ENCODE data around the gene ANKS4B. TPM values are rescaled to one million over a fixed set of nuclear protein-coding genes. Genes with fewer than 3 reads are reported as not detected.

Gene ANKS4B
- total RNA-seq, 4 donors from 2014 or later, result not detected

DNA sequence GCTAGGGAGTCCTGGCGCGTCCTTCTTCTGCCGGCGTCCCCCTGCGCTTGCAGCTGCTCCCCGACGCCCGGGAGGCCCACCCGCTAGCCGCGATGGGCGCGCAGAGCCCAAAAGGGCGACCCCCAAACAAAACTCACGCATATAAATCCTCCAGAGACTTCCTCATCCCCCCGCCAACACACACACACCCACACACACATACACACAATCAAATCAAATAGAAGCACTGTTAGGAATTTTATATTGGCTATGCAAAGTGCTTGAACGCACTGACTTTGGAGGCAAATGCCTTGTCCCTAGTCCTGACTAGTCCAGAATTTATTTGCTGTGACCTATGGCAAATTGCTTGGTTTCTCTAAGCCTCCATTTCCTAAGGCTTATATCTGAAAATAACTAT is 68.4 kb downstream of the ANKS4B start:
- H3K4me1 ChIP-seq, result peaks cover 0 to 24% (median 15%) of the 10 kb centered on the region in 4 donors
- H3K4me3 ChIP-seq, result peak overlapping the region; percentile 64 to 72 (median 68)
- H3K9me3 ChIP-seq, result no peaks in the 10 kb centered on the region
- TF ChIP-seq EP300 (IDR thresholded peaks at IDR 0.05), result no peak
- intact Hi-C loops (cut with DNase I), result loop anchor here (2.0 to 5.0 kb wide), 3 partner anchors 113 to 250 kb away; no protein-coding TSS in a partner anchor
- DNase-seq (ENCODE audit: extremely low spot score), result no peak
- no peaks in the 10 kb centered on the region for H3K36me3 ChIP-seq
- 6% methylated on average over 3 of the region's 17 CpGs for WGBS
- no peaks in the 10 kb centered on the region for H3K27me3 ChIP-seq
- H3K27ac ChIP-seq (replicated peaks in 1 of 4), result peak overlapping the region; percentile 74 to 87 (median 82)

DNA sequence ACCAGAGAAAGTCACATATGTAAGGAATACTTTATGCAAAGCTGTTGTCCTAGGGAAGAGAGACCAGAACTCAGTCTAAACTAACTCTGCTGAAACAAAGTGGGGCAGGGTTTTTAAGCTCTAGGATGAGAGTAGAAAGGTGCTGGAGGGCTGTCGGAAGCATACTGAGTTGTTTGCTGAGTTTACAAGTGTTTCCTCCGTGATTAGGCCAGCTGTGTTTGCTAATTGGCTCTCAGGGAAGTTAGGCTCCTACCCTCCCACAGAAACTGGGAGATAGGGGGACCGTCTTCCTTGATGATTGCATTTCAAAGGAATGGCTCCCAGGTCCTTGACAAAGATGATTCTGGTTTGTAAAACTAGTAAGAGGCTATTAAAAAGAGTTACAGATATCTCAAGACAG is 69.0 kb downstream of the ANKS4B start:
- WGBS, result 50% methylated on average over 3 of the region's 3 CpGs
- intact Hi-C loops (cut with DNase I), result loop anchor here (2.0 to 5.0 kb wide), 2 partner anchors 114 to 250 kb away; no protein-coding TSS in a partner anchor
- Histone ChIP-seq H3K4me3 (peak overlapping the region; percentile 64 to 72 (median 68)), H3K36me3 (no peaks in the 10 kb centered on the region), H3K27ac (replicated peaks in 1 of 4) (peak overlapping the region in 2 of 4 donors; percentile 81 to 82), H3K4me1 (peaks cover 0 to 24% (median 15%) of the 10 kb centered on the region in 4 donors), H3K27me3 (no peaks in the 10 kb centered on the region), H3K9me3 (no peaks in the 10 kb centered on the region)
- DNase-seq (ENCODE audit: extremely low spot score), result no peak
- TF ChIP-seq, protein P1, sequence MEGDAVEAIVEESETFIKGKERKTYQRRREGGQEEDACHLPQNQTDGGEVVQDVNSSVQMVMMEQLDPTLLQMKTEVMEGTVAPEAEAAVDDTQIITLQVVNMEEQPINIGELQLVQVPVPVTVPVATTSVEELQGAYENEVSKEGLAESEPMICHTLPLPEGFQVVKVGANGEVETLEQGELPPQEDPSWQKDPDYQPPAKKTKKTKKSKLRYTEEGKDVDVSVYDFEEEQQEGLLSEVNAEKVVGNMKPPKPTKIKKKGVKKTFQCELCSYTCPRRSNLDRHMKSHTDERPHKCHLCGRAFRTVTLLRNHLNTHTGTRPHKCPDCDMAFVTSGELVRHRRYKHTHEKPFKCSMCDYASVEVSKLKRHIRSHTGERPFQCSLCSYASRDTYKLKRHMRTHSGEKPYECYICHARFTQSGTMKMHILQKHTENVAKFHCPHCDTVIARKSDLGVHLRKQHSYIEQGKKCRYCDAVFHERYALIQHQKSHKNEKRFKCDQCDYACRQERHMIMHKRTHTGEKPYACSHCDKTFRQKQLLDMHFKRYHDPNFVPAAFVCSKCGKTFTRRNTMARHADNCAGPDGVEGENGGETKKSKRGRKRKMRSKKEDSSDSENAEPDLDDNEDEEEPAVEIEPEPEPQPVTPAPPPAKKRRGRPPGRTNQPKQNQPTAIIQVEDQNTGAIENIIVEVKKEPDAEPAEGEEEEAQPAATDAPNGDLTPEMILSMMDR (IDR thresholded peaks at IDR 0.05), result no peak

DNA sequence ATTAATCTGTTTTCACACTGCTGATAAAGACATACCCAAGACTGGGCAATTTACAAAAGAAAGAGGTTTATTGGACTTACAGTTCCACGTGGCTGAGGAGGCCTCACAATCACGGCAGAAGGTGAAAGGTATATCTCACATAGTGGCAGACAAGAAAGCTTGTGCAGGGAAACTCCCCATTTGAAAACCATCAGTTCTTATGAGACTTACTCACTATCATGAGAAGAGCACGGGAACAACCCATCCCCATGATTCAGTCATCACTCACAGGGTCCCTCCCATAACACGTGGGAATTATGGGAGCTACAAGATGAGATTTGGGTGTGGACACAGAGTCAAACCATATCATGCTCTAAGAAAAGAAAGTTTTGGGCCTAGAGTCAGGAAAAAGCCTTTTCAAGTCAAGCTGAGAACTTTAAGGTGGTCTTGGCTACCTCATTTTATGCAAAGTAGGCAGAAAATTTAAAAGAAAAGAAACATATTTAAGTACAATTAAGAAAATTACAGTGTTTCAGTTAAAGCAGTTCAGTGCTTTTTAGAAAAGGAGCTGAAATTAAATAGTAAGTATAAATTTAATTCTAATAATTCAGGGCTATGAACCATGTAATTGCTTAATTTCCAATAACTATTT is 69.5 kb downstream of the ANKS4B start:
- Histone ChIP-seq H3K9me3 (no peaks in the 10 kb centered on the region), H3K36me3 (no peaks in the 10 kb centered on the region), H3K4me3 (peak overlapping the region in 1 of 4 donors; percentile 64), H3K27me3 (no peaks in the 10 kb centered on the region), H3K27ac (replicated peaks in 1 of 4) (peak overlapping the region in 2 of 4 donors; percentile 81 to 82), H3K4me1 (peaks cover 0 to 24% (median 15%) of the 10 kb centered on the region in 4 donors)
- no peak for TF ChIP-seq POLR2A (IDR thresholded peaks at IDR 0.05; ENCODE audit: low read depth)
- TF ChIP-seq, protein P1 (IDR thresholded peaks at IDR 0.05), result no peak
- TF ChIP-seq POLR2AphosphoS5 (IDR thresholded peaks at IDR 0.05), result peak; percentile 26 to 66
- TF ChIP-seq EP300 (IDR thresholded peaks at IDR 0.05), result no peak
- no peak for DNase-seq (ENCODE audit: extremely low spot score)
- WGBS, result 81% methylated on average over 4 of the region's 4 CpGs
- intact Hi-C loops (cut with DNase I), result loop anchor here (2.0 to 5.0 kb wide), 2 partner anchors 114 to 249 kb away; no protein-coding TSS in a partner anchor

Other genes starting within 250 kb of the ANKS4B start
- under 1 TPM in 2 of 4 donors, not detected in 2; under 0.01 to 0.13 TPM for gene DNAH3, start 82.9 kb upstream of the ANKS4B start, total RNA-seq
- gene LDAF1, start 75.0 kb upstream of the ANKS4B start, total RNA-seq, result 100 to 1,000 TPM in 3 of 4 donors, 10 to 100 TPM in 1; 98.7 to 208 (median 141) TPM
- gene ZP2, start 22.1 kb upstream of the ANKS4B start, total RNA-seq, result not detected
- gene CRYM, start 44.6 kb downstream of the ANKS4B start, total RNA-seq, result 1 to 10 TPM in 2 of 4 donors, not detected in 2; 1.0 to 1.2 TPM